HG03159 (cell line): ENCODE results near the gene POT1.

Source experiments
- ATAC-seq: cut with Tn5 transposase; IDR thresholded peaks from one replicate; pipeline ENCODE4 v1.9.1; 2021; ENCODE audit warnings: mild to moderate bottlenecking, moderate library complexity; ENCODE audit not compliant: unreplicated experiment

POT1 gene

GRCh38 chr7:124912972-124913371 lies 16.7 kb downstream of the POT1 start:
- ATAC-seq, result no peak

DNA sequence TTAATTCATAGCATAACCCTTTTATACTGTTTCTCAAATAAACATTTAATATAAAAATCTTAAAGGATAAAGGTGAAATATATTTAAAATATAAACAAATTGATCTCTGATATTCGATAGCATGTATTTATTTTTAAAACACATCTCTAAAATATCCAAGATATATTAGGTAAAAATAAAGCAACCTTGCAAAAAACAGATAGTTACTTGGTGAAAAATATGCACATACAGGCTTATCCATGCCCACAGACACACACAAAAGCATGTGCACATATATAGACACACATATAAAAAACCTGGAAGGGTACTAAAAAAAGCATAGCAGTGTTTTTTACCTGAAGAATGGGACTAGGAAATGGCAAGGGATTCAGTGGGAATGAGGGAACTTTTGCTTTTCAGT lies 19.8 kb downstream of the POT1 start:
- ATAC-seq, result no peak

- ATAC-seq, result no peak
Observed at GRCh38 chr7:124908259-124908658, 21.4 kb downstream of the POT1 start.

- ATAC-seq, result no peak
Observed at GRCh38 chr7:124907490-124907889, 22.1 kb downstream of the POT1 start.

DNA sequence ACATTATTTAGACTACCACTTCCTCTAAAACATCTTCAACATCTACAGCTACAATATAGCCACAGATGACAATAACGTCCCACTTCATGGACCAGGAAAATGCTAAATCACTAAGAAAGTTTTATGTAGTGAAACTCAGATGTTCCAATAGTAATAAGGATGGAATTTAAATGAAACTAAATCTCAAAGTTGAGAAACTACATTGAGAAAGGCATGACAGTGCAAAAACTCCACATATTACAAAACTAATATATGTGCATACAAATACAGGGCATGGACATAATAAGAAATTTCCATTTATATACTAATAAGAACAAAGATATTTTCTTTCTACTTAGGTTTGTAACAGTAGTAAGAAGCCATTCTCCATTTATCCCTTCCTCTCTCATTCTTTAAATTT lies 31.1 kb downstream of the POT1 start:
- ATAC-seq, result no peak

DNA sequence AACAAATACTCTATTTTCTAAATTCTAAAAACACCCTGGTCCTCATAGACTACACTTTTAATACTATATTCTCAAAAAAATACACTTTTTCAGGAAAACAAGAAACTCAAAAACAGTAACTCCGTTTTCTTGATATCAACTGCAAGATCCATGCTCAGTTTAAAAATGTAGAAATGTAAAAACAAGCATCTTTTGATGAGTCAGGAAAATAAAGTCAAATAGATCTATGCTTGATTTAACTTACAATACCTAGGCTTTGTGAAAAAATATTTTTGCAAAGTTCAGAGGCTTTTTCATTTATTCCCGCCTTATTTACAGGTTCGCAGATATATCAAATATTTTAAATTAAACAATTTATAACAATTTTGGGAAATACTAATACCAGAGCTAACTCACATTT lies 33.6 kb downstream of the POT1 start:
- no peak for ATAC-seq

- ATAC-seq, result peak; percentile 92
Observed at GRCh38 chr7:124893140-124893827, 36.3 kb downstream of the POT1 start.

GRCh38 chr7:124887247-124887646 lies 42.4 kb downstream of the POT1 start:
- ATAC-seq, result no peak

- no peak for ATAC-seq
Observed at GRCh38 chr7:124881981-124882380, 47.6 kb downstream of the POT1 start.

- no peak for ATAC-seq
Observed at GRCh38 chr7:124879771-124880170, 49.9 kb downstream of the POT1 start.

DNA sequence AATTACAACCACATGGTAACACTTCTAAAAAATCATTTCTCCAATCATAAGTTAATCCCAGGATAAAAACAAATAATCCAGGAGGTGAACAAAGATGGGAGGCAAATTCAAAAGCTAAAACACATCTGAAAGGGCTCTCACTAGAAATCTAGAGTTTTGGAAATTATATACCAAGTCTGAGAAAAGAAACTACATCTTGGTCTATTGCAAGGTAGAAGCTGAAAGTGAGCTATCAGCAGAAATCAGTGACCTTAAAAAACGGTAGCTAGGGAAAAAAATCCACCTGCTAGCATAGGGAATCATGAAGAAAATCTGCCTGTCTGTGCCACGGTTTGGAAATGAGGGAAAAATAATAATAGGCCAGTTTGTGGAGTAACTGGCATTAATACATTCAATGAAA lies 50.5 kb downstream of the POT1 start:
- no peak for ATAC-seq

DNA sequence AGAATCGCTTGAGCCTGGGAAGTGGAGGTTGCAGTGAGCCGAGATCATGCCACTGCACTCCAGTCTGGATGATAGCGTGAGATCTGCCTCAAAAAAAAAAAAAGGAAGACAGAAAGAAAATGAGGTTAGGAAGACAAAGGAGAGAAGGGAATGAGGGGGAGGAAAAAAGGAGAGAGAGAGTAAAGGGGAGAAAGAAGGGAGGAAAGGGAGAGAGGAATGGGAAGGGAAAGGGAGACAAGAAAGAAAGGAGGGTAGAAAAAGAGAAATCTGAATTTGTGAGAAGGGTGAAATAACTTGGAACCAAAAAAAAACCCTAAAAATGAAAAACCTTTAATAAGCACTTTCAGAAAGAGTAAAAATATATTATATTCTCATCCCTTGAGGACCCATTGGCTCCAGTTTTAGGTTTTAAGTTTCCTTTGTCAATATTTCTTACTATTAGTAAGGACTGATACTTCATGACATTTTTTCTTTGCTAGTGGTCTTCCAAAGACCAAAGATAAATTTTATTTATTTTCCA lies 54.9 kb downstream of the POT1 start:
- ATAC-seq, result no peak

GRCh38 chr7:124857672-124858235 lies 71.9 kb downstream of the POT1 start:
- no peak for ATAC-seq

DNA sequence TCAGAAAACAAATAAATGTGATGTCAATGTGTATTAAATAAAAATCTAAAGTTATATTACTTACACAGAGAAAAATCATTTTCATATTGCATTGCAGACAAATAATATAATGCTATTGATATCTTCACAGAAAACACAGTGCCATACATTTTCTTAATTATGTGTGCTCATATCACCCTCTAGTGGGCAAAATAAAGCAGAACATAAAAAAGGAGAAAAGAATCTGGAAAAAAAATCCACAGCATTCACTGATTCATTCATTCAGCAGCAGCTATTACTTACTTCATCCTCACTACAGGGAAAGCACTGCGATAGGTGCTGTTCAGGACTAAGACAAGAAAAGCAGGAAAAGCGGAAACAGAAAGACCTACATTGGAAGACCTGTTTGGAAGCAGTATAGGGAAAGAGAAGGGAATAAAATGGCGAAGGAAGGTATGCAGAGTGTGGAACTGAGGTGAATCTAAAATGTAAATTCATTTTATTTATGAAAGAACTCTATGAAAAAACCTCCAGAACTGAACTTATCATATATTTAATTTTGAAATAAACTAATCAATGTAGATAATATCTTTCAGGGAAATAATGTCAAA lies 73.2 kb downstream of the POT1 start:
- ATAC-seq, result peak; percentile 76

- ATAC-seq, result no peak
Observed at GRCh38 chr7:124843336-124843735, 86.3 kb downstream of the POT1 start.

- no peak for ATAC-seq
Observed at GRCh38 chr7:124840435-124840834, 89.2 kb downstream of the POT1 start.

- ATAC-seq, result no peak
Observed at GRCh38 chr7:124839687-124840086, 89.9 kb downstream of the POT1 start.

- ATAC-seq, result no peak
Observed at GRCh38 chr7:124836173-124836572, 93.5 kb downstream of the POT1 start.

GRCh38 chr7:124818807-124819206 lies 110.8 kb downstream of the POT1 start:
- no peak for ATAC-seq

GRCh38 chr7:124813994-124814798 lies 115.4 kb downstream of the POT1 start:
- ATAC-seq, result no peak

DNA sequence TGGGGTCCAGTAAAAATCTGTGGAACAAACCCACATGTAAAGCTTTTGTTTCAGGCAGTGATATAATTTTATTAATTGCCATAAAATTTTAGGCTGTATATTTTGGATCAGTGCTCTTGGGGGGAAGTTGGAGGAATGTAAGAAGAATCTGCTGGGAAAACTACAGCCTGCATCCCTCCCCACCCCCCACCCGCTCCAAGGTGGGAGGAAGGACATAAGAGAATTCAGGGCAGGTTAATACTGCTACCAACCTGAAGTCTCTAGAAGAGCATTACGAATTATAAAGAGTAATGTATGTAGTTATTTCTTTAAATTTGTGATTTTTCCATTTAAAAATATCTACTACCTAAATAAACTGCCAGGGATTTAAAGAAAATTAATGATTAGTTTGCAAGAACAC lies 116.9 kb downstream of the POT1 start:
- ATAC-seq, result no peak

- ATAC-seq, result no peak
Observed at GRCh38 chr7:124811341-124811740, 118.3 kb downstream of the POT1 start.
